Adrenal gland (tissue), 12 donors: ENCODE results near the gene CD81. TPM values are rescaled to one million over a fixed set of nuclear protein-coding genes. Genes with fewer than 3 reads are reported as not detected.

Experiments used
- DNase-seq, 7 donors: peaks; one replicate each; pipeline ENCODE4 v3.0.0-alpha.2; 2019 to 2020
- H3K27ac ChIP-seq, 5 donors: fragments of 200-600 bp; sonication (generic) in 4 of 5; 1 replicate in 3 of 5; 2 replicates in 2 of 5; pipeline versions ENCODE4 v1.5.1 to v1.8.0; 2016 to 2020; ENCODE audit warnings: mild to moderate bottlenecking in 1 of 5
- H3K27me3 ChIP-seq: fragments of 200-600 bp; 2 replicates; pipeline ENCODE4 v1.8.0; 2021
- H3K36me3 ChIP-seq, 2 donors: fragments of 200-600 bp; replicated peaks in 1 of 2; 1 replicate in 1 of 2; 2 replicates in 1 of 2; pipeline versions ENCODE4 v1.5.1 to v1.8.0; 2018 to 2022
- H3K4me1 ChIP-seq, 2 donors: fragments of 200-600 bp; replicated peaks in 1 of 2; 1 replicate in 1 of 2; 2 replicates in 1 of 2; pipeline versions ENCODE4 v1.5.1 to v1.8.0; 2018 to 2021
- H3K4me3 ChIP-seq, 4 donors: fragments of 200-600 bp; sonication (generic) in 3 of 4; one replicate each; pipeline ENCODE4 v1.5.1; 2016 to 2018
- H3K9me3 ChIP-seq, 3 donors: fragments of 200-600 bp; sonication (generic) in 1 of 3; replicated peaks in 1 of 3; 1 replicate in 2 of 3; 2 replicates in 1 of 3; pipeline versions ENCODE4 v1.5.1 to v1.8.0; 2016 to 2021
- CTCF ChIP-seq, 6 experiments: fragments of 450-650 bp in 4 of 6; fragments of 200-600 bp in 2 of 6; sonication (generic) in 1 of 6; IDR thresholded peaks; 1 replicate in 5 of 6; 2 replicates in 1 of 6; pipeline versions ENCODE4 v1.5.1 to v1.8.0; 2016 to 2021; ENCODE audit warnings: antibody characterized with exemption in 6 of 6, mild to moderate bottlenecking in 2 of 6, moderate library complexity in 1 of 6
- POLR2A ChIP-seq, 2 donors: fragments of 450-650 bp; IDR thresholded peaks; one replicate each; pipeline ENCODE4 v1.6.1; 2017; ENCODE audit warnings: antibody characterized with exemption in 2 of 2, mild to moderate bottlenecking in 2 of 2, moderate library complexity in 1 of 2
- WGBS, 4 donors: extraction: QIAGEN DNeasy Blood & Tissue Kit in 2 of 4; methylation state at CpG; one replicate each; pipeline versions ENCODE4 v1.1.5 to v1.1.7; 2013 to 2017; 5-methylcytosine and 5-hydroxymethylcytosine counted together
- intact Hi-C, 2 donors: fragments of 100-400 bp; cut with DNase I; formaldehyde crosslinking; loops; one replicate each; pipeline versions ENCODE4 v1.14.1 to v1.15.0; 2022 to 2023
- polyA plus RNA-seq, 3 donors: library from polyadenylated mRNA; stranded (reverse); fragments of 200-250 nt in 2 of 3; fragments of 350-450 nt in 1 of 3; fragmentation: Illumina TruSeq in 1 of 3; extraction: RNeasy Lipid Tissue Mini Kit (QIAGEN cat#74804) in 1 of 3; gene quantifications; one replicate each; pipeline ENCODE4 v1.2.3, GENCODE V29; 2013 to 2014
- total RNA-seq, 9 donors: library from RNA; depleted of rRNA in 4 of 9; stranded (reverse); fragments of >200 nt in 4 of 9; fragments of 120-200 nt in 1 of 9; fragmentation: NEBNext Ultra II Directional in 1 of 9; extraction: Animal tissue kit (Norgen Biotek cat#: 25700) in 1 of 9; gene quantifications; one replicate each; pipeline versions ENCODE4 v1.1.0 to v1.2.4, GENCODE V29; 2013 to 2023
- donor health status: healthy with polysubstance abuse.
- donor health status: Bipolar disorder and iron deficiency.
- donor health status: DM: yes; HTN: yes; CAD: no.
- donor health status: DM: no; HTN: no; CAD: no.
- donor health status: DM: no; HTN: no; CAD: no.
- donor health status: DM: yes; HTN: yes; CAD: no.

Gene CD81
- total and polyA plus RNA-seq, 12 donors, result 40.9 to 444 (median 275) TPM

- Histone ChIP-seq H3K4me3 (no peak overlapping the region), H3K36me3 (no peaks in the 10 kb centered on the region), H3K9me3 (no peaks in the 10 kb centered on the region), H3K4me1 (no peaks in the 10 kb centered on the region), H3K27me3 (no peaks in the 10 kb centered on the region), H3K27ac (no peak overlapping the region)
- intact Hi-C loops, result no loop called here
- no peak for DNase-seq
- TF ChIP-seq POLR2A (IDR thresholded peaks at IDR 0.05), result no peak
- 20 to 100% (median 81%) methylated on average over 2 to 4 of the region's 4 CpGs for WGBS, 4 donors
These were observed 31.1 kb upstream of the CD81 start for GRCh38 chr11:2346014-2346413.

GRCh38 chr11:2346586-2347307, 30.4 kb upstream of the CD81 start:
- H3K4me1 ChIP-seq, result no peaks in the 10 kb centered on the region
- peak in 1 of 7 donors; percentile 7 for DNase-seq
- intact Hi-C loops, result no loop called here

DNA sequence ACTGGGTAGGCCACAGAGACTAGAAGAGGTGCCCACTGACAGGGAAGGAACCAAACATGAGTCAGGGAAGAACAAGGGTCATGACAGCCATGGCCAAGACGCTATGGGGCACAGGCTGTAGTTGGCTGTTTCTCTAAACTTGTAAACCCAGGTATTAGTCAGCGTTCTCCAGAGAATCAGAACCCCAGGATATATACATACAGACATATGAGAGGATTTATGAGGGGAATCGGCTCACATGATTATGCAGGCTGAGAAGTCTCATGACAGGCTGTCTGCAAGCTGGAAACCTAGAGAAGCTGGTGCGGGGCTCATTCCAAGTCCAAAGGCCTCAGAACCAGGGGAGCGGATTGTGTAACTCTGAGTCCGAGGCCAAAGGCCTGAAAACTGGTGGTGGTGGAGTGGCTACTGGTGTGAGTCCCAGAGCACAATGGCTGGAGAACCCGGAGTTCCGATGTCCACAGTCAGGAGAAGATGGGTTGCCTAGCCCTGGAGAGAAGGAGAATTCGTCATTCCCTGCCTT, 29.7 kb upstream of the CD81 start:
- TF ChIP-seq POLR2A (IDR thresholded peaks at IDR 0.05), result no peak
- no peak for TF ChIP-seq CTCF (IDR thresholded peaks at IDR 0.05)
- no peaks in the 10 kb centered on the region for H3K36me3 ChIP-seq
- intact Hi-C loops, result no loop called here
- H3K4me1 ChIP-seq, result no peaks in the 10 kb centered on the region
- no peaks in the 10 kb centered on the region for H3K9me3 ChIP-seq
- no peak overlapping the region for H3K27ac ChIP-seq
- H3K27me3 ChIP-seq, result no peaks in the 10 kb centered on the region
- WGBS, 4 donors, result 75 to 84% (median 77%) methylated on average over 9 of the region's 9 CpGs
- H3K4me3 ChIP-seq, result no peak overlapping the region
- DNase-seq, result no peak

More at GRCh38 chr11:2346586-2347307, 30.4 kb upstream of the CD81 start:
- H3K9me3 ChIP-seq, result no peaks in the 10 kb centered on the region
- TF ChIP-seq POLR2A (IDR thresholded peaks at IDR 0.05) (no peak), CTCF (IDR thresholded peaks at IDR 0.05) (no peak)
- H3K27ac ChIP-seq, result no peak overlapping the region
- WGBS, 4 donors, result 72 to 83% (median 80%) methylated on average over 7 to 10 of the region's 10 CpGs
- H3K4me3 ChIP-seq, result no peak overlapping the region
- H3K36me3 ChIP-seq, result no peaks in the 10 kb centered on the region
- no peaks in the 10 kb centered on the region for H3K27me3 ChIP-seq

DNA sequence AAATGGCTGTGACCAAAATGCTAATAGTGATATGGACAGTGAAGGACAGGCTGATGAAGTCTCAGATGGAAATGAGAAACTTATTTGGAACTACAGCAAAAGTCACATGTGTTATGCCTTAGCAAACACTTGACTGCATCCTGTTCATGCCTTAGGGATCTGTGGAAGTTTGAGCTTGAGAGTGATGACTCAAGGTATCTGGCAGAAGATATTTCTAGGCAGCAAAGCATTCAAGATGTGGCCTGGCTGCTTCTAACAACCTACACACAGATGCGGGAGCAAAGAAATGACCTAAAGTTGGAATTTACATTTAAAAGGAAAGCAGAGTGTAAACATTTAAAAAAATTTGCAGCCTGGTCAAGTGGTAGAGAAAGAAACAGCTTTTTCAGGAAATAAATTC, 28.1 kb upstream of the CD81 start:
- no peaks in the 10 kb centered on the region for H3K4me1 ChIP-seq
- H3K36me3 ChIP-seq, result no peaks in the 10 kb centered on the region
- H3K27ac ChIP-seq, result no peak overlapping the region
- H3K4me3 ChIP-seq, result no peak overlapping the region
- intact Hi-C loops, result no loop called here
- TF ChIP-seq POLR2A (IDR thresholded peaks at IDR 0.05) (no peak), CTCF (IDR thresholded peaks at IDR 0.05) (no peak)
- 86 to 100% (median 98%) methylated on average over 1 of the region's 1 CpG for WGBS, 4 donors
- DNase-seq, result peak in 1 of 7 donors; percentile 4
- no peaks in the 10 kb centered on the region for H3K9me3 ChIP-seq
- H3K27me3 ChIP-seq, result no peaks in the 10 kb centered on the region

GRCh38 chr11:2351701-2352100, 25.4 kb upstream of the CD81 start:
- Histone ChIP-seq H3K9me3 (no peaks in the 10 kb centered on the region), H3K27me3 (no peaks in the 10 kb centered on the region), H3K36me3 (no peaks in the 10 kb centered on the region), H3K4me1 (no peaks in the 10 kb centered on the region), H3K4me3 (no peak overlapping the region), H3K27ac (no peak overlapping the region)
- intact Hi-C loops, result no loop called here
- 67 to 100% (median 73%) methylated on average over 1 to 3 of the region's 3 CpGs for WGBS, 4 donors
- no peak for TF ChIP-seq CTCF (IDR thresholded peaks at IDR 0.05)
- TF ChIP-seq POLR2A (IDR thresholded peaks at IDR 0.05), result no peak
- peak in 1 of 7 donors; percentile 5 for DNase-seq
